Stimulated activated CD8-positive, alpha-beta memory T cell treated with anti-CD3 and anti-CD28 coated beads, Interleukin-2, amount 100 ng/mL, for 48 hours (primary cell): ENCODE measurements around the gene TSNAXIP1.
A peak's percentile ranks its signal among the peaks of the same experiment; 100 is the strongest.
"Not testable (repeated sequence)": the region's sequence is repeated elsewhere in the genome, so short reads cannot be mapped to it uniquely, and the experiment has no call there.

Experiments used
- DNase-seq, 2 donors: peaks; one replicate each; pipeline ENCODE4 v3.0.0-alpha.2; 2020; ENCODE audit warnings: low read depth in 2 of 2

TSNAXIP1 gene

GRCh38 chr16:67858500-67858899 is 51.8 kb downstream of the TSNAXIP1 start:
- DNase-seq = no peak

GRCh38 chr16:67860589-67861398 is 54.1 kb downstream of the TSNAXIP1 start:
- no peak for DNase-seq

GRCh38 chr16:67861877-67862276 is 55.2 kb downstream of the TSNAXIP1 start:
- DNase-seq = no peak

- no peak for DNase-seq
Observed at GRCh38 chr16:67862623-67863583, 56.2 kb downstream of the TSNAXIP1 start.

- not testable (repeated sequence) for DNase-seq
Observed at GRCh38 chr16:67864044-67864443, 57.4 kb downstream of the TSNAXIP1 start.

- no peak for DNase-seq
Observed at GRCh38 chr16:67864594-67864993, 57.9 kb downstream of the TSNAXIP1 start.

- no peak for DNase-seq
Observed at GRCh38 chr16:67865318-67865717, 58.6 kb downstream of the TSNAXIP1 start.

GRCh38 chr16:67868290-67868689 is 61.6 kb downstream of the TSNAXIP1 start:
- DNase-seq = no peak

- DNase-seq = no peak
Observed at GRCh38 chr16:67869653-67870052, 63.0 kb downstream of the TSNAXIP1 start.

- DNase-seq = no peak
Observed at GRCh38 chr16:67871256-67871655, 64.6 kb downstream of the TSNAXIP1 start.

GRCh38 chr16:67872131-67872630 is 65.5 kb downstream of the TSNAXIP1 start:
- DNase-seq = no peak

- peak; percentile 81 to 88 for DNase-seq
Observed at GRCh38 chr16:67872631-67873434, 66.1 kb downstream of the TSNAXIP1 start, which contains the start of gene EDC4. EDC4 (plus strand) TSS chr16:67873052; CDS start chr16:67873262, 210 bp downstream.

- DNase-seq = no peak
Observed at GRCh38 chr16:67873435-67874370, 67.0 kb downstream of the TSNAXIP1 start.

GRCh38 chr16:67874372-67874771 is 67.7 kb downstream of the TSNAXIP1 start:
- DNase-seq = no peak

- DNase-seq = no peak
Observed at GRCh38 chr16:67877064-67877463, 70.4 kb downstream of the TSNAXIP1 start.
